GM11168 (cell line): Measurements from ENCODE around the gene FBXO21.

Source experiments
- in situ Hi-C: fragments of 300-500 bp; cut with MboI; formaldehyde crosslinking; loops from one replicate; pipeline ENCODE4 v1.12.0; 2022; ENCODE audit warnings: low sequenced_read_pairs; ENCODE audit not compliant: unreplicated experiment

The FBXO21 gene

DNA sequence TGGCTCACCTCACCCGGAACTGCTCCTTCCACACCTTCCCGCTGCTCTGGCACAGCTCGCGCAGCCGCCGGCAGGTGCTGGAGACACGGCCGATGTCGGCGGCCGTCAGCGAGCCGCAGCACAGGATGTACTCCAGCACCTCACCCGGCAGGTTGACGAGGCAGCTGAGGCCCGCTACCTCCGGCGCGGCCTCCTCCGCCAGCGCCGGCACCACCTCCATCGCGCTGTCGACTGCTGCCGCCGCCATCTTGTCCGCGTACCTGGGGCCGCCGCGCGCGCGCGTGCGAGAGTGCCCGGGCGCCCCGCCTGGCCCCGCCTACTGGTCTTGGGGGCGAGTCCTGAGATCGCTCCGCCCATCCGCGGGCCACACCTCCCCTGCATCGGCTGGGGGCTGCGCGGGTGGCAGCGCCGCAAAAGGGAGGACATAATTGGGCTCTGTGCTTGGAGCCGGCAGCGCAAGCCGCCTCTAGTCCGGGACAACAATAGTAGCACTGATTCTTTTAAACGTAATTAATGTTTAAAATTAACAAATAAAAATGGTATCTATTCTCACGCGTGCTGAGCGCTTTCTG lies at the start of gene FBXO21:
TSS of gene FBXO21 (minus strand) at position 261 of the 572 bp plus-strand sequence. CDS start at position 247, 14 bp downstream.
- in situ Hi-C loops = no loop called here

- in situ Hi-C loops = loop anchor here (25.0 kb wide), 1 partner anchor 351 kb away; no protein-coding TSS in a partner anchor
Observed at GRCh38 chr12:117236456-117237001, 46.3 kb upstream of the FBXO21 start.

DNA sequence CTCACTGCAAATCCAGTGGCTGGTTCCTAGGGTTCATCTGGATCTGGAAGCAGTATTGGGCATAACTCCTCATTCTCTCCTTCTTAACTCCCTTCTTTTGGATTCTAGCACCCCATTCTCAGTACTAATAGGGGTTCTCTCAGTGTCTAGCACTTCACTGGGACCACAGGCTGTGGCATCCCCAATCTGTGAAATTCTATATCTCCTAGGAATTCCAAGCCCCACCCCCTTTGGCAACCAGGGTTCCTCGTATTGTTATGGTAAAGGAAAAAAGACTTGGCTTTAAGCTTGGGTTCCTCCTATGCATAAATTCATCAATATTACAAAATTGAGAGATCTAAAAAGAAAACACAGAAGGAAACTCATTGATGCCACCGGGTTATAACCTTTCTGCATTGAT lies 45.0 kb upstream of the FBXO21 start:
- in situ Hi-C loops = loop anchor here (25.0 kb wide), 1 partner anchor 352 kb away; no protein-coding TSS in a partner anchor

- in situ Hi-C loops = loop anchor here (25.0 kb wide), 1 partner anchor 353 kb away; no protein-coding TSS in a partner anchor
Observed at GRCh38 chr12:117234441-117234840, 44.2 kb upstream of the FBXO21 start.

GRCh38 chr12:117231750-117232149 lies 41.5 kb upstream of the FBXO21 start:
- in situ Hi-C loops = loop anchor here (25.0 kb wide), 1 partner anchor 356 kb away; no protein-coding TSS in a partner anchor

GRCh38 chr12:117228239-117228638 lies 38.0 kb upstream of the FBXO21 start:
- in situ Hi-C loops = loop anchor here (25.0 kb wide), 1 partner anchor 359 kb away; no protein-coding TSS in a partner anchor

DNA sequence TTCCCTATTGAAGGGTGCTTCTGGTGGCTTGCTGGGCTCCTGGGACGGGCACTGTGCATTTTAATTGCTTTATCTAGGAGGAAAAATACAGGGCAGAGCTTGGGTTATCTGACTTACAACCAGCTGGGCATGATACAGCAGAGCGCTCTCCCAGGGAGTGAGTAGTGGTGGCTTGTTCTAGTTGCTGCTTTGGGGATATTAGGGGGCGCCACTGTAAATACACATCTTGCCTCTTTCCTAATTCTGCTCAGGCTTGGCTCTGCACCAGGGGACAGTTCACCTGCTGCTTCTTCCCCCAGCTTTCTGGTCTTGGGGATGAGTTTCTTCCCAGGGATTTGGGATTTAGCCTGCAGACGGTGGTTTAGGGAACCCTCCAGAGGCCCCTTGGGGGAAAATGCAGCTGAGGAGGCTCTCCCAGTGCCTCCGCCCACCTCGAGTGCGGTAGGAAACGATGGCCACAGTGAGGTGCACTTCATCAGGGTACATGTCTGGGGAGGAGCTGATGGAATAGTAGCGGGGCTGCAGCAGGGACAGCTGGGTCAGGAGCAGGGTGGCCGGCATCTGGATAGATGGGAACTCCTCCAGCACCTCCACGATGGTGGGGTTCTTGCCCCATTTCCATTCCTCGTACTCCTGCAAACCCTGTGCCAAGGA lies 36.9 kb upstream of the FBXO21 start:
- in situ Hi-C loops = loop anchor here (25.0 kb wide), 1 partner anchor 360 kb away; no protein-coding TSS in a partner anchor

DNA sequence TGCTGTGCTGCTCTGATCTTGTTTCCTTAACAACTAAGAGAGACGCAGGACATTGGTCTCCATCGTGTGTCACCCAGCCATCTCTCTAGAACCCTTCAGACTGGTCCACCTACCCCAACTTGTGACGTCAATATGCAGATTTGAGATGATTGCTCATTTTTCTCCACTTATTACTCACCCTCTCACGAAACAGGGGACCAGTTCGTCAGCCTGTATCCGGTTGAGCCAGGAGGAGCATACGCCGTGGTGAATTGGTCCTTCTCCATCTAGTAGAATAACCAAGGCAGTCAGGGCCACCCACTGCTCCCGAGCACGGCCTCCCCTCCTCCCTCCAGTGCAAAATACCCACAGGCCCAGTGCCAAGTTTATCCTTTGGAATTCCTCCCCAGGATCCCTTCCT lies 36.2 kb upstream of the FBXO21 start:
- in situ Hi-C loops = loop anchor here (25.0 kb wide), 1 partner anchor 361 kb away; no protein-coding TSS in a partner anchor

DNA sequence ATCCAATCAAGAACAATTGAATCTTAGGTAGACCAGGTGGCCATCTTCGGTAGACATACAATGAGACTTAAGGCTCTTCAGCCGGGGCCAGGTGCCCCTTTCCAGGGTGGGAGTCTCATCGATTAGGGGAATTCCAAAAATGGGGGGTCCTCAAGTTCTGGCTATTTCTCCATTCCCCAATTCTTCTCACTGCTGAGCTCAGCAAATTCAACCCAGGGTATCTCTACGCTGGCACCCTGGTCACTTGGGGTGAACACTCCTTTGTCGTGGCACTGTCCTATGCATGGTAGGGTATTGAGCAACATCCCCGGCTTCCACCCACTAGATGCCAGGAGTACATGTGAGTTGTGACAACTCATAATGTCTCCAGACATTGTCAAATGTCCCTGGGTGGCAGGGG lies 34.9 kb upstream of the FBXO21 start:
- in situ Hi-C loops = loop anchor here (25.0 kb wide), 1 partner anchor 362 kb away; no protein-coding TSS in a partner anchor

DNA sequence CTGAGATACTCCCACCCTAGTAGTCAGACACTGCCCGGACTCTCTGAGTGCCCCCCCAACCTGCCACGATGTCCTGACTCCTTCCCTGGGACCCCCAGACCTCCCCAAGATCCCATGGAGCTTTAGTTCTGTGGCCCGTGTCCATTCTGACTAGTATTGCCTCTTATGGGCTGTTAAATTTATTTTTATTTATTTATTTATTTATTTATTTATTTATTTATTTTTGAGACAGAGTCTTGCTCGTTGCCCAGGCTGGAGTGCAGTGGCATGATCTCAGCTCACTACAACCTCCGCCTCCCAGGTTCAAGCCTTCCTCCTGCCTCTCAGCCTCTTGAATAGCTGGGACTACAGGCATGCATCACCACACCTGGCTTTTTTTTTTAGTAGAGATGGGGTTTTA lies 30.7 kb upstream of the FBXO21 start:
- in situ Hi-C loops = loop anchor here (25.0 kb wide), 1 partner anchor 616 kb away; no protein-coding TSS in a partner anchor

DNA sequence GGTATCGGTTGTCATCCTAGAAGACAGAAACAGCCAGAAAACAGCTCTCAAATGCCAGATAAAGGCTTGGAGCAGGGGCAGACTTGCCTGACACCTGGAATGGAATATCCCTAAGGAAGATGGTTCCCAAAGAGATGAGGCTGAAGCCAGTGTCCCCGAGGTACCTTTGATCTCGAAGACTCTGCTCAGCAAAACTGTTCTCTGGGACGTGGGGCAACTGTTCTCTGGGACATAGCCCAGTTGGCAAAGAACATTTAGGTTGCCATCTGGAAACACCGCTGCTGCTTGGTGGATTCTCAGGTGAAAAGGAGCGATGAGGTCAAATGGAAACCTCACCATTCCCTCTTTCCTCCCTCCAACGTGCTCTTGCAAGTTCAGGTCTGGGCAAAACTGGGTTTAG lies 27.9 kb upstream of the FBXO21 start:
- in situ Hi-C loops = loop anchor here (25.0 kb wide), 1 partner anchor 619 kb away; no protein-coding TSS in a partner anchor

DNA sequence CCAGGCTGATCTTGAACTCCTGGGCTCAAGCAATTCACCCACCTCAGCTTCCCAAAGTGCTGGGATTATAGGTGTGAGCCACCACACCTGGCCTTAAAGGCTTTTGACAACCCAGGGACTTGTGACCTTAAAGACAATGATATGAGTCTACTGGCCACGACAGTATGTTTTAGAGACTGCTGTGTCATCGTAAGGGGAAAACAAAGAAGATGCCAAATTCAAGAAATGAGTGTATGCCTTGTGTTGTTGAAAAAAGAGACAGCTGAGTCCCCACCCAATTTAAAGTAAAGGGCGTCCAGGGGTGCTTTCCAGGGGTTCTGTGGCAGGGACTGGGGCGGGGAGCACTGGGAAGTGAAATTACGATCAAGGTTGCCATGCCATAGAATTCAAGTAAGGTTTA lies 26.4 kb upstream of the FBXO21 start:
- in situ Hi-C loops = loop anchor here (25.0 kb wide), 1 partner anchor 621 kb away; no protein-coding TSS in a partner anchor

GRCh38 chr12:117214797-117215196 lies 24.5 kb upstream of the FBXO21 start:
- in situ Hi-C loops = loop anchor here (25.0 kb wide), 1 partner anchor 623 kb away; no protein-coding TSS in a partner anchor

- in situ Hi-C loops = loop anchor here (25.0 kb wide), 1 partner anchor 624 kb away; no protein-coding TSS in a partner anchor
Observed at GRCh38 chr12:117213295-117213808, 23.1 kb upstream of the FBXO21 start.

DNA sequence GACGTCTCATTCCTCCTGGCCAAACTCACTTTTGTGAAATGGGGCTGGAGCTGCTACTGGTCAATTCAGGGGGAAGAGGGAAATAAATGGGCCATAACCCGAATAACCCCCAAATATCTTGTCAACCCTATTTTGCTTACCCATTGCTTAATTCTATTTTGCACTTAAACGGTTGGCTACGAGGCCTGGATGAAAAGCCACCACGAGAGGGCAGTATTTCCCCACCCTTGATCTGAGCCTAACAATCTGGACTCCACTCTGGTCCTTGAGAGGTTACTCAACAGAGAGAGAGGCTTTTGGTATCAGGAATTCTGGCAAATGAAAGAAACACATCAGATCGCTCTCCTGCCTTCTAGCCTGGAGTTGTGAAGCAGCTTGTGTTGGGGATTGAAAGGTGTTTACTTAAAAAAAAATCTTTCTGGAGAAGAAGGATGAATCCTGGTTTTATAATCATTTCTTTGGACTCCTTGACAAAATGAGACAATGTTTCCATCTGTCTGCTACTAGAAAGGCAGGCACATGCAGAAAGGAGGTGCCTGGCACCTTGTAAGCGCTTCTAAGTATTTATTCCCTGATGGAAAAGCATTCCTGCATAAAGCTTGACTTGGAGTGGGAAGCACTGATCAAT lies 22.4 kb upstream of the FBXO21 start:
- in situ Hi-C loops = loop anchor here (25.0 kb wide), 1 partner anchor 625 kb away; no protein-coding TSS in a partner anchor

DNA sequence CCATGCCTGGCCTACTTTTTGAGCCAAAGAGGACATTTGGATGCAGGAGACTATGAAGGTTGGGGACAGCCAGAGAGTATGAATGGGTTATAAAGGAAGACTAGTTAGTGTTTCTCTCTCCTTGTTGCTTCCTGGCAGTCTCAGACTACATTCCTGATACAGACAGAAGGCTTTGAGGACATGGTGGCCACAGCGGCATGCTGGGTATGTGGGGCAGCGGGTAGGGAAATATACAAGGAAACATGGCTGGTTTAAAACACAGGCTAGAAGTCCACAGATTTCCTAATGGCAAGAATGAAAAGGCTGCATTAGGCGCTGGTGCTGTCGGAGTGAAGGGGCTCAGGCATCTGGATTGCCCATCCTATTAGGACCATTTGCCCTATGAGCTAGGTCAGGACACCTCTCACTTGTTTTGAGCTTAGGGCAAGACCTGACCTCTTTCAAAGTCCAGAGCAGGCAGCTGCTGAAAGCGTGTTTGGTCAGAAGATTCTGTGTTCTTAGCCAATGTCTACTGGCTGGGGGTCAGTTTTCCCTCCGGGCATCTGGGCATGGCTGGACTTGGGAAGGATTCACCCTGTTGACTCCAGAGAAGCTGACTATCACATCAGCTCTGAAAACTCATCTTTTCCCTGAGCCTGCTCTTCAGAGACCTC lies 20.1 kb upstream of the FBXO21 start:
- in situ Hi-C loops = loop anchor here (25.0 kb wide), 1 partner anchor 627 kb away; no protein-coding TSS in a partner anchor

- in situ Hi-C loops = loop anchor here (25.0 kb wide), 1 partner anchor 628 kb away; no protein-coding TSS in a partner anchor
Observed at GRCh38 chr12:117209626-117210025, 19.4 kb upstream of the FBXO21 start.

- in situ Hi-C loops = loop anchor here (25.0 kb wide), 1 partner anchor 628 kb away; no protein-coding TSS in a partner anchor
Observed at GRCh38 chr12:117208811-117209455, 18.7 kb upstream of the FBXO21 start.

- in situ Hi-C loops = loop anchor here (25.0 kb wide), 1 partner anchor 629 kb away; no protein-coding TSS in a partner anchor
Observed at GRCh38 chr12:117208206-117208605, 17.9 kb upstream of the FBXO21 start.
